ENCODE data around the gene SFXN3. TPM values are rescaled to one million over a fixed set of nuclear protein-coding genes. Genes with fewer than 3 reads are reported as not detected.

SFXN3 gene, protein sequence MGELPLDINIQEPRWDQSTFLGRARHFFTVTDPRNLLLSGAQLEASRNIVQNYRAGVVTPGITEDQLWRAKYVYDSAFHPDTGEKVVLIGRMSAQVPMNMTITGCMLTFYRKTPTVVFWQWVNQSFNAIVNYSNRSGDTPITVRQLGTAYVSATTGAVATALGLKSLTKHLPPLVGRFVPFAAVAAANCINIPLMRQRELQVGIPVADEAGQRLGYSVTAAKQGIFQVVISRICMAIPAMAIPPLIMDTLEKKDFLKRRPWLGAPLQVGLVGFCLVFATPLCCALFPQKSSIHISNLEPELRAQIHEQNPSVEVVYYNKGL
- total RNA-seq (2021) = 30.6 and 35.2 TPM in 2 replicates
- Bru-seq, nascent RNA = percentile 56 among the genes with signal in this experiment
- percentile 62 among the genes with signal in this experiment for BruChase-seq, experiment 1, labeled RNA remaining after a 2-hour chase
- percentile 80 among the genes with signal in this experiment for BruChase-seq, experiment 2, labeled RNA remaining after a 6-hour chase
- long read RNA-seq, partial matches to known transcripts = 4 of 15 reads
- long read RNA-seq, other reads (novel, unspliced or antisense) = 11 of 15 reads

DNA sequence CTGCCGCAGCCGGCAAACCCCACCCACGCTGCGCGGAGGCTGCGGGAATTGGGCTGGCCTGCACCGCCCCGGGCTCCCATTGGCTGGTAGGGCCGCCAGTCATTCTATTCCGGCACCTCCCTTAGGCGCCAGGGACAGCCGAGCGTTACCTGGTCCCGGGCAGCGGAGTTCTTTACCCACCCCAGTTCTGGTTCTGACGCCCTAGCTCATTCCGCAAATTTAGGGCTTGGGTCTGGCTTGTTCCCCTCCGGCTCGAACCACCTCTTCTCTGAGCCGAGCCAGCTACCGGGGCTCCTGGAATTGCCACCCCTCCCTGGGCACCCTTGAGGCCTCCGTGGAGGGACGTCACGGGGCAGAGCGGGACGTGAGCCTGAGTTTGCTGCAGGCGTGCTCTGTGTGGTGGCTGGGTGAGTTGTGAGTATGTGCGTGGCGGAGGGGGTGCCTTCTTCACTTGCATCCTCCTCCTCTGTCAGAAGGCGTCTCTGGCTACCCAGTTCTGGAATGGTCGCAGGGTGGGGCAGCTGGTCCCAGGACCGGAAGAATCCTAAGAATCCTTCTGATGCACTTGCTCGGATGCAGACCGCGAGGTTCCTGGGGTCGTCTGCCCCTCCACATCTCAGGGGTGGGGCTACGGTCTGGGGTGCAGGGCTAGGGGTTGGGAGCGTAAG is at the start of gene SFXN3, which contains the start of gene PDZD7:
Gene SFXN3, plus strand, starts transcription at position 107 of the 668 bp plus-strand sequence. CDS start 3,461 bp downstream, outside the sequence.
Gene PDZD7, minus strand, starts transcription at position 2 of the 668 bp plus-strand sequence. CDS start 910 bp downstream, outside the sequence.
- BruUV-seq (replicated peaks) = no TSS peak
- DNase-seq = peak; percentile 74 to 91
- H3K36me3 ChIP-seq (ENCODE audit: low read depth) = no peaks in the 10 kb centered on the region
- CTCF ChIA-PET = interaction anchor here (0.6 to 0.9 kb wide), 6 partner anchors 10 to 111 kb away, joined by 3 to 17 read pairs (median 4); no protein-coding TSS in a partner anchor
- intact Hi-C loops (cut with micrococcal nuclease; ENCODE audit: unreplicated experiment) = loop anchor here (5.0 kb wide), 1 partner anchor 36 kb away; no protein-coding TSS in a partner anchor
- H3K27me3 ChIP-seq (ENCODE audit: insufficient read depth, low read depth) = no peaks in the 10 kb centered on the region
- H3K9me2 ChIP-seq (ENCODE audit: insufficient read depth) = no peaks in the 10 kb centered on the region
- peak within 1 kb of the TSS; percentile 98 for H3K4me2 ChIP-seq
- H3K4me1 ChIP-seq (replicated peaks; ENCODE audit: insufficient read depth) = peaks cover 15% of the 10 kb centered on the region
- peaks cover 16% of the 10 kb centered on the region; the same call in 1 of the 2 replicates for H3F3A ChIP-seq (ENCODE audit: insufficient read depth, low read depth)
- H3K4me3 ChIP-seq = peak within 1 kb of the TSS; percentile 82
- no peaks in the 10 kb centered on the region for H3K9me3 ChIP-seq (ENCODE audit: insufficient read depth, low read depth)
- no peaks in the 10 kb centered on the region for H4K20me1 ChIP-seq (ENCODE audit: insufficient read depth)
- H3K27ac ChIP-seq = peak within 1 kb of the TSS; percentile 52
- TF ChIP-seq EZH2 (IDR thresholded peaks at IDR 0.05; ENCODE audit: low read depth) = no peak
- TF ChIP-seq, protein P1, sequence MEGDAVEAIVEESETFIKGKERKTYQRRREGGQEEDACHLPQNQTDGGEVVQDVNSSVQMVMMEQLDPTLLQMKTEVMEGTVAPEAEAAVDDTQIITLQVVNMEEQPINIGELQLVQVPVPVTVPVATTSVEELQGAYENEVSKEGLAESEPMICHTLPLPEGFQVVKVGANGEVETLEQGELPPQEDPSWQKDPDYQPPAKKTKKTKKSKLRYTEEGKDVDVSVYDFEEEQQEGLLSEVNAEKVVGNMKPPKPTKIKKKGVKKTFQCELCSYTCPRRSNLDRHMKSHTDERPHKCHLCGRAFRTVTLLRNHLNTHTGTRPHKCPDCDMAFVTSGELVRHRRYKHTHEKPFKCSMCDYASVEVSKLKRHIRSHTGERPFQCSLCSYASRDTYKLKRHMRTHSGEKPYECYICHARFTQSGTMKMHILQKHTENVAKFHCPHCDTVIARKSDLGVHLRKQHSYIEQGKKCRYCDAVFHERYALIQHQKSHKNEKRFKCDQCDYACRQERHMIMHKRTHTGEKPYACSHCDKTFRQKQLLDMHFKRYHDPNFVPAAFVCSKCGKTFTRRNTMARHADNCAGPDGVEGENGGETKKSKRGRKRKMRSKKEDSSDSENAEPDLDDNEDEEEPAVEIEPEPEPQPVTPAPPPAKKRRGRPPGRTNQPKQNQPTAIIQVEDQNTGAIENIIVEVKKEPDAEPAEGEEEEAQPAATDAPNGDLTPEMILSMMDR (conservative IDR thresholded peaks at IDR 0.05) = no peak
- H2AFZ ChIP-seq = peak within 1 kb of the TSS; percentile 84
- no peaks in the 10 kb centered on the region for H3K79me2 ChIP-seq (ENCODE audit: low read depth)
- POLR2A ChIA-PET (ENCODE audit: unreplicated experiment) = interaction anchor here (0.6 to 0.7 kb wide), 3 partner anchors 20 to 871 kb away, joined by 3 to 6 read pairs (median 5); no protein-coding TSS in a partner anchor

DNA sequence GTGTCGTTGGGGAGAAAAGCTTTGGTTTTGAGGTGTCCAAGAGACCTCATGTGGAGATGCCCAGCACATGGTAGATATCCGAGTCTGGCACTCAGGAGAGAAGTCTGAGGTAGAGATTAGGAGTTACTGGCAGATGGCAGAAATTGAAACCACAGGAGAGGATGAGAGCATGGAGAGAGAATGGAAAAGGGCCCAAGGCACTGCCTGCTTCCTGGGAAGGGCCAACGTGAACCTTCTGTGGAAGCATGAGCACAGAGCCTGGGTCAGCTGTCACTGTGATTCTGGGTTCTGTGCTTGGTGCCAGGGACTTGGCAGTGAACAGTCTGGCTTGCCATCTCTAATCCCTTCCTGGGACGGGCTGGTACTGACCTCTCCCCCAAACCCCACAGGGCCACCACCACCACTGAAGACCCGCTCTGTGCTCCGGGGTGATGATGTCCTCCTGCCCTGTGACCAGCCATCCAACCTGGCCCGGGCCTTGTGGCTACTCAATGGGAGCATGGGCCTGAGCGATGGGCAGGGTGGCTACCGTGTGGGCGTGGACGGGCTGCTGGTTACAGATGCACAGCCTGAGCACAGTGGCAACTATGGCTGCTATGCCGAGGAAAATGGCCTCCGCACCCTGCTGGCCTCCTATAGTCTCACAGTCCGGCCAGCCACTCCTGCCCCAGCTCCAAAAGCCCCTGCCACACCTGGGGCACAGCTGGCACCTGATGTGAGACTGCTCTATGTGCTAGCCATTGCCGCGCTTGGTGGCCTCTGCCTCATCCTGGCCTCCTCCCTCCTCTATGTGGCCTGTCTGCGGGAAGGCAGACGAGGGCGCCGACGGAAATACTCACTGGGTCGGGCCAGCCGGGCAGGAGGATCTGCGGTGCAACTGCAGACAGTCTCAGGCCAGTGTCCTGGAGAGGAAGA is 47.9 kb upstream of the SFXN3 start:
- Histone ChIP-seq H3K4me3 (no peak overlapping the region), H3K27ac (no peak overlapping the region), H3K9me3 (ENCODE audit: insufficient read depth, low read depth) (no peaks in the 10 kb centered on the region), H4K20me1 (ENCODE audit: insufficient read depth) (no peaks in the 10 kb centered on the region), H3K27me3 (ENCODE audit: insufficient read depth, low read depth) (no peaks in the 10 kb centered on the region), H2AFZ (no peak overlapping the region), H3K36me3 (ENCODE audit: low read depth) (no peaks in the 10 kb centered on the region), H3K4me2 (no peak overlapping the region), H3K79me2 (ENCODE audit: low read depth) (peaks cover 24% of the 10 kb centered on the region), H3F3A (ENCODE audit: insufficient read depth, low read depth) (no peaks in the 10 kb centered on the region), H3K9me2 (ENCODE audit: insufficient read depth) (no peaks in the 10 kb centered on the region), H3K4me1 (replicated peaks; ENCODE audit: insufficient read depth) (peaks cover 4% of the 10 kb centered on the region)
- ChIA-PET CTCF (interaction anchor here (0.6 kb wide), 1 partner anchor 109 kb away, joined by 3 read pairs; no protein-coding TSS in a partner anchor), POLR2A (ENCODE audit: unreplicated experiment) (no interaction called here)
- no TSS peak for BruUV-seq (replicated peaks)
- no peak for DNase-seq
- intact Hi-C loops (cut with micrococcal nuclease; ENCODE audit: unreplicated experiment) = no loop called here
- TF ChIP-seq EZH2 (IDR thresholded peaks at IDR 0.05; ENCODE audit: low read depth) = no peak
- TF ChIP-seq, protein P1 (conservative IDR thresholded peaks at IDR 0.05) = no peak

All from PC-9 (cell line).